H9 (cell line): ENCODE measurements around the gene KCND2. TPM values are rescaled to one million over a fixed set of nuclear protein-coding genes. Genes with fewer than 3 reads are reported as not detected.
A peak's percentile ranks its signal among the peaks of the same experiment; 100 is the strongest.

Source experiments
- DNase-seq: peaks from one replicate; pipeline ENCODE4 v3.0.0-alpha.2; 2017
- H2AFZ ChIP-seq: one replicate; pipeline ENCODE4 v1.6.1; 2013; ENCODE audit warnings: mild to moderate bottlenecking, low read length, control low read depth, moderate library complexity
- H2AK5ac ChIP-seq: 2 replicates; pipeline ENCODE4 v1.6.1; 2013; ENCODE audit warnings: low read length, control low read depth, mixed read lengths; ENCODE audit not compliant: insufficient read length
- H2BK120ac ChIP-seq: one replicate; pipeline ENCODE4 v1.6.1; 2013; ENCODE audit warnings: low read depth, mild to moderate bottlenecking, low read length, control low read depth, inconsistent platforms; ENCODE audit not compliant: poor library complexity, severe bottlenecking
- H2BK12ac ChIP-seq: 2 replicates; pipeline ENCODE4 v1.6.1; 2013; ENCODE audit warnings: low read length, control low read depth, mixed read lengths, low read depth; ENCODE audit not compliant: insufficient read length
- H2BK15ac ChIP-seq: 2 replicates; pipeline ENCODE4 v1.6.1; 2013; ENCODE audit warnings: low read depth, low read length, control low read depth
- H2BK20ac ChIP-seq: one replicate; pipeline ENCODE4 v1.6.1; 2013; ENCODE audit warnings: low read depth, mild to moderate bottlenecking, low read length, control low read depth, inconsistent platforms; ENCODE audit not compliant: poor library complexity, severe bottlenecking
- H2BK5ac ChIP-seq: 2 replicates; pipeline ENCODE4 v1.6.1; 2013; ENCODE audit warnings: low read length, control low read depth, mixed read lengths; ENCODE audit not compliant: insufficient read length
- H3K14ac ChIP-seq: 2 replicates; pipeline ENCODE4 v1.6.1; 2013; ENCODE audit warnings: low read length, control low read depth; ENCODE audit not compliant: insufficient read depth
- H3K18ac ChIP-seq: 2 replicates; pipeline ENCODE4 v1.6.1; 2013; ENCODE audit warnings: low read depth, mild to moderate bottlenecking, mixed read lengths, low read length, control low read depth; ENCODE audit not compliant: insufficient read length
- H3K23ac ChIP-seq: 2 replicates; pipeline ENCODE4 v1.6.1; 2013; ENCODE audit warnings: low read length, control low read depth, mixed read lengths, low read depth; ENCODE audit not compliant: insufficient read length
- H3K23me2 ChIP-seq: 2 replicates; pipeline ENCODE4 v1.6.1; 2013; ENCODE audit warnings: low read depth, mild to moderate bottlenecking, mixed read lengths, low read length, control low read depth; ENCODE audit not compliant: insufficient read length, poor library complexity, severe bottlenecking
- H3K27ac ChIP-seq: 2 replicates; pipeline ENCODE4 v1.5.1; 2013; ENCODE audit warnings: low read length, control low read depth, mixed read lengths, low read depth; ENCODE audit not compliant: insufficient read length
- H3K27me3 ChIP-seq: 2 replicates; pipeline ENCODE4 v1.6.1; 2013; ENCODE audit warnings: low read length, control low read depth, inconsistent platforms; ENCODE audit not compliant: insufficient read depth
- H3K4ac ChIP-seq: 2 replicates; pipeline ENCODE4 v1.6.1; 2013; ENCODE audit warnings: low read depth, mild to moderate bottlenecking, control low read depth, inconsistent platforms, low read length, moderate library complexity
- H3K4me1 ChIP-seq: 2 replicates; pipeline ENCODE4 v1.6.1; 2013; ENCODE audit warnings: low read length, control low read depth, inconsistent platforms; ENCODE audit not compliant: insufficient read depth
- H3K4me2 ChIP-seq: 2 replicates; pipeline ENCODE4 v1.6.1; 2013; ENCODE audit warnings: low read length, control low read depth, mixed read lengths; ENCODE audit not compliant: insufficient read length, insufficient read depth
- H3K56ac ChIP-seq: 2 replicates; pipeline ENCODE4 v1.6.1; 2013; ENCODE audit warnings: low read depth, mild to moderate bottlenecking, mixed read lengths, low read length, control low read depth; ENCODE audit not compliant: insufficient read length
- H3K79me1 ChIP-seq: 2 replicates; pipeline ENCODE4 v1.6.1; 2013; ENCODE audit warnings: low read depth, mild to moderate bottlenecking, moderate library complexity, low read length, control low read depth, inconsistent platforms; ENCODE audit not compliant: insufficient read depth, poor library complexity, severe bottlenecking
- H3K79me2 ChIP-seq: 2 replicates; pipeline ENCODE4 v1.6.1; 2013; ENCODE audit warnings: low read length, control low read depth, inconsistent platforms; ENCODE audit not compliant: insufficient read depth
- H3K9ac ChIP-seq: 2 replicates; pipeline ENCODE4 v1.6.1; 2013; ENCODE audit warnings: low read length, control low read depth, mixed read lengths; ENCODE audit not compliant: insufficient read length; ENCODE audit errors: extremely low read depth
- H3K9me3 ChIP-seq: one replicate; pipeline ENCODE4 v1.6.1; 2013; ENCODE audit warnings: low read depth, low read length, inconsistent platforms; ENCODE audit not compliant: control insufficient read depth
- H3T11ph ChIP-seq: one replicate; pipeline ENCODE4 v1.6.1; 2013; ENCODE audit warnings: mild to moderate bottlenecking, low read length, control low read depth, inconsistent platforms
- H4K20me1 ChIP-seq: one replicate; pipeline ENCODE4 v1.6.1; 2013; ENCODE audit not compliant: control insufficient read depth, insufficient read length, insufficient read depth
- H4K5ac ChIP-seq: 2 replicates; pipeline ENCODE4 v1.6.1; 2013; ENCODE audit warnings: low read depth, mild to moderate bottlenecking, mixed read lengths, low read length, control low read depth; ENCODE audit not compliant: insufficient read length
- H4K8ac ChIP-seq: replicated peaks from 2 replicates; pipeline ENCODE4 v1.6.1; 2013; ENCODE audit warnings: low read length, control low read depth, mixed read lengths, low read depth; ENCODE audit not compliant: insufficient read length
- H4K91ac ChIP-seq: 2 replicates; pipeline ENCODE4 v1.6.1; 2013; ENCODE audit warnings: low read depth, mild to moderate bottlenecking, moderate library complexity, mixed read lengths, low read length, control low read depth; ENCODE audit not compliant: insufficient read length
- H3K27ac Mint-ChIP-seq, 3 experiments: 2 replicates in 2 of 3; 3 replicates in 1 of 3; pipeline ENCODE4 v1.8.0; 2020 to 2021; ENCODE audit warnings: mixed read lengths in 3 of 3, mild to moderate bottlenecking in 1 of 3, moderate library complexity in 1 of 3
- H3K27me3 Mint-ChIP-seq: 2 replicates; pipeline ENCODE4 v1.8.0; 2021; ENCODE audit warnings: low read depth, mild to moderate bottlenecking, moderate library complexity, mixed read lengths
- H3K36me3 Mint-ChIP-seq, 3 experiments: 2 replicates in 2 of 3; 3 replicates in 1 of 3; pipeline ENCODE4 v1.8.0; 2020 to 2021; ENCODE audit warnings: low read depth in 3 of 3, mixed read lengths in 3 of 3; ENCODE audit not compliant: insufficient read depth in 1 of 3
- H3K4me1 Mint-ChIP-seq, 2 experiments: 2 replicates each; pipeline ENCODE4 v1.8.0; 2020; ENCODE audit warnings: mixed read lengths in 2 of 2
- H3K4me3 Mint-ChIP-seq, 2 experiments: 2 replicates in 1 of 2; 3 replicates in 1 of 2; pipeline ENCODE4 v1.8.0; 2020 to 2021; ENCODE audit warnings: mild to moderate bottlenecking in 2 of 2, mixed read lengths in 2 of 2, moderate library complexity in 1 of 2
- H3K9me3 Mint-ChIP-seq, 2 experiments: 2 replicates in 1 of 2; 3 replicates in 1 of 2; pipeline ENCODE4 v1.8.0; 2020; ENCODE audit warnings: mild to moderate bottlenecking in 2 of 2, mixed read lengths in 2 of 2, moderate library complexity in 1 of 2
- WGBS: extraction: QIAGEN DNeasy Blood & Tissue Kit; methylation state at CpG from one replicate; pipeline ENCODE4 v1.1.7; 2013; ENCODE audit warnings: missing lambda C conversion rate, low lambda C conversion rate, mixed read lengths; ENCODE audit not compliant: insufficient read length; ENCODE audit errors: extremely low coverage; 5-methylcytosine and 5-hydroxymethylcytosine counted together
- total RNA-seq: library from RNA; stranded (reverse); gene quantifications from 2 replicates; pipeline ENCODE4 v1.2.1, GENCODE V29; 2021
- TF ChIP-seq, protein P1 (sequence below): fragments of 200-600 bp; sonication (generic); conservative IDR thresholded peaks from 3 replicates; pipeline ENCODE4 v1.8.0; 2021; ENCODE audit warnings: antibody characterized with exemption, mild to moderate bottlenecking

The KCND2 gene
- total RNA-seq, 1 experiment from 2014 or later = 6.4 TPM

GRCh38 chr7:120274899-120275298 is 1.9 kb downstream of the KCND2 start:
- Mint-ChIP-seq H3K9me3 (no peaks in the 10 kb centered on the region; a peak in 2 of 5 replicates), H3K36me3 (peaks cover 9 to 11% (median 9%) of the 10 kb centered on the region in 3 experiments), H3K27ac (no peak overlapping the region), H3K27me3 (peaks cover 22% of the 10 kb centered on the region), H3K4me3 (peak overlapping the region; percentile 96 to 100; a peak in 4 of 5 replicates), H3K4me1 (peaks cover 44 to 48% of the 10 kb centered on the region in 2 experiments)
- H3K23me2 ChIP-seq = peaks cover 12% of the 10 kb centered on the region
- H3K56ac ChIP-seq = no peak overlapping the region
- H2BK5ac ChIP-seq = no peak overlapping the region
- H2AK5ac ChIP-seq = no peak overlapping the region
- H4K5ac ChIP-seq = no peak overlapping the region
- H4K8ac ChIP-seq = no peak overlapping the region
- H3K27ac ChIP-seq = no peak overlapping the region
- TF ChIP-seq, protein P1, sequence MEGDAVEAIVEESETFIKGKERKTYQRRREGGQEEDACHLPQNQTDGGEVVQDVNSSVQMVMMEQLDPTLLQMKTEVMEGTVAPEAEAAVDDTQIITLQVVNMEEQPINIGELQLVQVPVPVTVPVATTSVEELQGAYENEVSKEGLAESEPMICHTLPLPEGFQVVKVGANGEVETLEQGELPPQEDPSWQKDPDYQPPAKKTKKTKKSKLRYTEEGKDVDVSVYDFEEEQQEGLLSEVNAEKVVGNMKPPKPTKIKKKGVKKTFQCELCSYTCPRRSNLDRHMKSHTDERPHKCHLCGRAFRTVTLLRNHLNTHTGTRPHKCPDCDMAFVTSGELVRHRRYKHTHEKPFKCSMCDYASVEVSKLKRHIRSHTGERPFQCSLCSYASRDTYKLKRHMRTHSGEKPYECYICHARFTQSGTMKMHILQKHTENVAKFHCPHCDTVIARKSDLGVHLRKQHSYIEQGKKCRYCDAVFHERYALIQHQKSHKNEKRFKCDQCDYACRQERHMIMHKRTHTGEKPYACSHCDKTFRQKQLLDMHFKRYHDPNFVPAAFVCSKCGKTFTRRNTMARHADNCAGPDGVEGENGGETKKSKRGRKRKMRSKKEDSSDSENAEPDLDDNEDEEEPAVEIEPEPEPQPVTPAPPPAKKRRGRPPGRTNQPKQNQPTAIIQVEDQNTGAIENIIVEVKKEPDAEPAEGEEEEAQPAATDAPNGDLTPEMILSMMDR = no peak
- H3K4me1 ChIP-seq = no peaks in the 10 kb centered on the region
- H2BK20ac ChIP-seq = no peak overlapping the region
- H3K9me3 ChIP-seq = no peaks in the 10 kb centered on the region
- no peak overlapping the region for H2BK12ac ChIP-seq
- H3K18ac ChIP-seq = no peak overlapping the region
- no peak overlapping the region for H2AFZ ChIP-seq
- H2BK15ac ChIP-seq = no peak overlapping the region
- no peaks in the 10 kb centered on the region; the same call in 1 of the 2 replicates for H3K79me2 ChIP-seq
- H3T11ph ChIP-seq = no peak overlapping the region
- DNase-seq = no peak
- H3K27me3 ChIP-seq = no peaks in the 10 kb centered on the region; the same call in 1 of the 2 replicates
- no peaks in the 10 kb centered on the region for H3K79me1 ChIP-seq
- H4K20me1 ChIP-seq = no peaks in the 10 kb centered on the region
- peak overlapping the region; percentile 84 for H3K4me2 ChIP-seq
- H3K14ac ChIP-seq = no peak overlapping the region
- no peak overlapping the region for H3K9ac ChIP-seq
- H2BK120ac ChIP-seq = no peak overlapping the region
- no peak overlapping the region for H3K4ac ChIP-seq
- no peak overlapping the region for H3K23ac ChIP-seq
- WGBS = no CpG with 5 or more reads among the region's 27 CpGs
- H4K91ac ChIP-seq = no peak overlapping the region
